GM18511 (cell line): ENCODE measurements around the gene CPED1.
"Not testable (repeated sequence)": the region's sequence is repeated elsewhere in the genome, so short reads cannot be mapped to it uniquely, and the experiment has no call there.

Experiments
- ATAC-seq: cut with Tn5 transposase; IDR thresholded peaks from one replicate; pipeline ENCODE4 v1.9.1; 2021; ENCODE audit warnings: mild to moderate bottlenecking, moderate library complexity; ENCODE audit not compliant: unreplicated experiment

Gene CPED1

GRCh38 chr7:121302214-121302745 is 313.8 kb downstream of the CPED1 start:
- ATAC-seq, result peak; percentile 96

- no peak for ATAC-seq
Measured at GRCh38 chr7:121303422-121304101, 315.1 kb downstream of the CPED1 start.

DNA sequence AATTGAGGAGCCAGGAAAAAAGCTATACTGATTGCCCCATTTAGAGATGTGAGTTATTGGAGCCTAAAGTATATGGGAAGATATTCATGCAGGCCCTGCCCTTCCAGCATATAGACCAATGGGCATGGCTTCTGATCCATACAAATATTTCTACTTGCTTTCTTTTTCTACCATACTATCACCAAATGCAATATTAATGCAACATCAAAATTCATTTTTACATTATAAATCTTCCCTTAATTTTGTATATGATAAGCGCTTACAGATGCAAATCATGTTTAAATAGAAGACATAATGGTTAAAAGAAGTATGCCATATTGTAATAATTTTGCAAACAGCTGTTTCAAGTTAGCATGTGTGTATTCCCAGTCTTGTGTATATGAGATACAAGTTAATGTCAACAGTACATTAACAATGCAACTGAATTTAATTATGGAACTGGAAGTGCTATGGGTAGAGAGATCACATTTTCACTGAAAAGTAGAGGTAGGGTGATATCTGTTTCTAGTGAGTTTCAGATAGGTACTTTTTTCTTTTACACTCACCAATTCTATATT is 315.7 kb downstream of the CPED1 start:
- ATAC-seq, result no peak

DNA sequence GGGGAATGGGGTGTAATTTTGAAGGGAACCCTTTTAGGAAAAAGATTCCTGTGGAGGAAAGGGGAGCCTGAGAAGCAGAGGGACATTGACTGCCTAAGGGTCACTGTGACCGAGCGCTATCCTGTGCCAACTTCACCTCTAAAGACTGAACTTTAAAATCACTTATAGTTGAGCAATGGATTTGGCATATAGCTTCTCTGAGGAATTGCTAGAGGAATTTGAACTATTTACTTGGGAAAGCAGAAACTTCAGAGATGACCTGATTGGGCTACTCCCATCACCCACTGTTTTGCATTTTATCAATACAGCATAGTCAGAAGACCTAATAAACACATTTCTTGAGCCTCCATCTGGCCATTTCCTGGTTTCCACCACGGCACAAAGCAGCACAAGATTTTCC is 316.6 kb downstream of the CPED1 start:
- ATAC-seq, result no peak

- ATAC-seq, result no peak
Measured at GRCh38 chr7:121306565-121306964, 318.1 kb downstream of the CPED1 start.

DNA sequence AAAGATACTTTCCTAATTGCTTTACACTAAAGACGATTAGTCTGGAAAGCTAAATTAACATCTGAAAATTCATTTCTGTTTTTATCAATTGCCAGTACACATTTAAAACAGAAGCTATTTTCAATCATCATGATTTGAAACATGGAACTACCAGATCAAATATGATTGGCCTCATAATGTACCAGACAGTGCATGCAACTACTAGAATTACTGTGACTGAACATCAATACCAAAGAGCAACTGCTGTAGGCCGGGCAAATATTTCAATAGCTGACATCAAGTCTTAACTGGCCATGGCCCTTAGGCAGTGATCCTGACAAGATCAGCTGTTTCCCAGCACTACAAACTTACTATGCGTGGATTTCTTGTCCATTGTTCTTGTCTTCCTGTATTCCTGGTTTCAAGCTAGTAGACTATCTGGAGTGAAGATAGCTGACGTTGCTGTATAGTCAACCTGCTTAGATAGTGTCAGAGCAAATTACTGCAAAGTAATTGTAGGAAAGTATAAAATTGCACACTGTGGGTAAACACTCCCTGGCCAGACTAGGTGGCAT is 318.6 kb downstream of the CPED1 start:
- ATAC-seq, result no peak

DNA sequence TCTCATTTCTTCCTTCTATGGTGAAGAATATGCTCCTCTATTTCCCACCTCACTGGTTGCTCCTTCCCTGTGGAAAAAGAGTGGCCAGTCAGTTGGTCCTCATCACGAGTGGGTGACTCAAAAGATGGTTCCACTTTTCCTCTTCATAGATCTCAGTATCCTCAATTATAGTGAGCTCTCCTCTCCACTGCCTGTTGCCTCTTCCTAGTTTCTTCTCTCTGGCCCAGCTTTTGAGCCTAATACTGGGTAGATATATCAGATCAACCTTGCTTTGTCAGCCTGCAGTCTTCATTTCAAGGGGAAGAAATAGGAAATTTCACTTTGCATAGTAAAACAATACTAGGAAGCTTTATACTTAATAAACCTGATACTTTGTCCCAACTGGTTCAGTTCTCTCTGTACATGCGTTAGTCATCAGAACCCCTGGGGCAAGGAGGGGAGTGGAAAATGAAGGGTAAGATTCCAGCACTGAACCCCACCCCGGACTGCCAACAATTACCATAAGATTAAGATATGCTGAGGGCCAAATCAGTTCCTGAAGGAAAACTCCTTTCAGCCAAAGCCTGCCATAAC is 324.8 kb downstream of the CPED1 start:
- peak; percentile 9 for ATAC-seq

DNA sequence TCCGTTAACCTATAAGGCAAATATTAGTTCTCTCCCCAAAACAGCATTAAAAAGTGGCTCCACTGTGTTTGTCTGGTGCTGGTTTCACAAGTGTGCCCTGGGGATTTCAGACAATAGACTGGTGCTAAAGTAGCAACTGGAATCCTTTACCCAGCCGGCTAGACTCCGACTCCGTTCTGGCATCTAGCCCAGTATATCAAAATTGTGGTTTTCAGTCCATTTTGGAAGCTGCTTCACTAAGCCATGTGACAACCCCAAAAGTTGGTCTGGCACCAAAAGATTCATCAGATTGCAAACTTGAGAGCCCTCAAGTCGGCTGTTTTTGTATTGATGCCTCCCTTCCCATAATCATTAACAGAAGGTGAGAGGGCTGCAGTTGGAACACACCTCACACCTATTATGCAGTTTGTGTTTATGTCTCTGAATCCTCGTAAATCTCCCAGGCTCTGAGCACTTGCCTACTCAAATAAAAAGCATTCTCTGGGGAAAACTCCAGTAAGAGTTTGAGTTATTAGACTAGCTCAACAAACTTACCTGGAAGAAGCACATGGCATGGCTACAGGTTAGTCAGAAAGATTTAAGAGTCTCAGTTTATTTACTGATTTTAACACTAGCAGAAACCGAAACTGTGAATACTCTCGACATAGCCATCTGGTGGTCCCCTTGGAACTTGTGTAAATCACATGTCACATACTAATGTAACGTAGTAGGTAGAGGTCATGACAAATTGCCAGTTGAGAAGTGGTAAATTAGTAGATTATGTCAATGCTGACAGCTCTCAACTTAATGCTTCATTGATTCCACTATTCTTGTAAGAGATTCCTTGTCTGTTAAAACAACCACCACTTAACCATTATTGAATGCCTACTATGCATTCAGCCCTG is 325.5 kb downstream of the CPED1 start:
- ATAC-seq, result peak; percentile 88

DNA sequence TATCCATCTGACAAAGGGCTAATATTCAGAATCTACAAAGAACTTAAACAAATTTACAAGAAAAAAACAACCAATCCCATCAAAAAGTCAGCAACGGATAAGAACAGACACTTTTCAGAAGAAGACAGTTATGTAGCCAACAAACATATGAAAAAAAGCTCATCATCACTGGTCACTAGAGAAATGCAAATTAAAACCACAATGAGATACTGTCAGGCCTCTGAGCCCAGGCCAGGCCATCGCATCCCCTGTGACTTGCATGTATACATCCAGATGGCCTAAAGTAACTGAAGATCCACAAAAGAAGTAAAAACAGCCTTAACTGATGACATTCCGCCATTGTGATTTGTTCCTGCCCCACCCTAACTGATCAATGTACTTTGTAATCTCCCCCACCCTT is 326.7 kb downstream of the CPED1 start:
- not testable (repeated sequence) for ATAC-seq

- ATAC-seq, result no peak
Measured at GRCh38 chr7:121322460-121322859, 333.9 kb downstream of the CPED1 start.

DNA sequence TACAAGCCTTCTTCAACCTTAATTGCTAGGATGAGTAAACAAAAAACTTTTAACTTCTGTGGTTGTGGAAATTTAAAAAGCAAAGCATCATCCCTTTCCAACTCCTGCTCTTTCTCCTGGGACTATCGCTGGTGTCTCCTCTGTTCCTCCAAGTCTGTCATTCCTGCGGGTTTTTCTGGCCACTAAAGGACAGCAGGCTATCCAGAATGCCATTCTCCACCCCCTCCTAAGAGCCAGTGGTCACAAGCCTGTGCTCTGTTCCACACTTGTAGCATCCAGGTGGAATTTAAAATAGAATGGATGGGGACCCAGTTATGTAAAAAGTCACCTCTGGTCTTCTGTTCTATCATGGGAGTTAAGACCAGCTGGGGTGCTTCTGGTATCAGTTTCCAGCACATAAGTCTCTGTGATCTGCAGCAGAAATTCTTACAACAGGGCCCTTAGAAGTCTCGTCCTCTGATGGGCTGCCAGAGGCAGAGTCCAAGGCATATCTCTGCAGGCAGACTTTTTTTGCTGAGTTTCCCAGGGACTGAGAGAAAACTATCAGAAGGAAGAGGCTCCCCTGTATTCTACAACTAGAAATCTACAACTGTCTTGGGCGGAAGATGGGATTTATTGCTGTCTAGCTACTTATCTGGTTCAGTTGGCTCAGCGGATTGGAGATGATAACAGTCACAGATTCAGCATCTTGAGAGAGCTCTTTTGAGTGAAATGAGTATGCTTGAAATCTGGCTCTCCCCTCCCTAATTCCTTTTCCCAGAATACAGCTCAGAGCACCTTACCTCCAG is 335.2 kb downstream of the CPED1 start:
- ATAC-seq, result no peak

DNA sequence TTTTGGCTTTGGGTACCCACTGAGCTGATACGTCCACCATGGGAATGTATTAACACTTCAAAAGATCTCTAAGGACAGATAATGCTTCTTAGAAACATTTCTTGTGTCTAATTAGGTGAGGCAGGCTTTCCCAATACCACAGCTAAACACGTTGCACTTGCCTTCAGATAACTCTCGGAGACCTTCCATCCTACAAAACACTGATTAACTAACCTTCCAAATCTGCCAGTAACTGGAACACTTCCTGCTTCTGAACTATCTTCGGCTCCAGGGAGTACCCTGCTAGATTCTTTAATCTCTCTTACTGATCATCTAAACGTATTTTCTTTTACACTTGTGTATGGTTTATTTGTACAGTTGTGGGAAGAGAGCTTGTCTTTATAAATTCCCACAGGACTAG is 339.2 kb downstream of the CPED1 start:
- ATAC-seq, result no peak

DNA sequence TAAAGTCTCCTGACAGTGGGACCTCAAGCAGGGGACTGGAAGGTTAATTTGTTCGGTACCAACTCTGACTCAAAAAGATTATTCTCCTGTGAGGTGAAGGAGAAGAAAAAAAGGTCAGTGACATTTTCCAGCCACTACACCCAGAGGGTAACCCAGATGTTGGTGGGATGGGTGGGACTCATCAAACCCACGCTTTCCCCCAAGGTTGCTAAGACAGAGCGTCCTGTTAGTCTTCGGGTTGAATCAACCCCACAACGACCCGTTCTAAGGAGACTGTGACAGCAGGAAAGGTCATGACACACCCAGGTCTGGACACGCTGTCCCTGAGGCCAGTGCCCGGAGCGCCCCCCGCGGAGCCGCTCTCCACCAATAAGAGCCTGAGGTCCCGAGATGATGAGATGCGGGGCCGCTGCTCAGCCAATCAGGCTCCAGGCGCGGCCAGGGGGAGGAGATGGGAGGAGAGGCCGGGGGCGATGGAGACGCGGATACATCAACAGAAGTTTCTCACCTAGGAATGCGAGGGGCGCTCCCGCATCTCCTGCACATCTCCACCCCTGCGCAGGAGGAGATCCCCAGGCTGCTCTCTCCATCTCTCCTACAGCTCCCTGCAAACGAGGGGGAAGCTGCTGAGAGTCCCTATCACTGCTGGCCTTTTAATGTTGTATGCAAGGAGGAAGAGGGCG is 340.1 kb downstream of the CPED1 start, which contains the start of gene WNT16:
Gene WNT16, plus strand, starts transcription at position 493 of the 683 bp plus-strand sequence. CDS start 293 bp downstream, outside the sequence.
- ATAC-seq, result peak; percentile 2

- ATAC-seq, result peak; percentile 79
Measured at GRCh38 chr7:121329191-121330052, 340.9 kb downstream of the CPED1 start.

DNA sequence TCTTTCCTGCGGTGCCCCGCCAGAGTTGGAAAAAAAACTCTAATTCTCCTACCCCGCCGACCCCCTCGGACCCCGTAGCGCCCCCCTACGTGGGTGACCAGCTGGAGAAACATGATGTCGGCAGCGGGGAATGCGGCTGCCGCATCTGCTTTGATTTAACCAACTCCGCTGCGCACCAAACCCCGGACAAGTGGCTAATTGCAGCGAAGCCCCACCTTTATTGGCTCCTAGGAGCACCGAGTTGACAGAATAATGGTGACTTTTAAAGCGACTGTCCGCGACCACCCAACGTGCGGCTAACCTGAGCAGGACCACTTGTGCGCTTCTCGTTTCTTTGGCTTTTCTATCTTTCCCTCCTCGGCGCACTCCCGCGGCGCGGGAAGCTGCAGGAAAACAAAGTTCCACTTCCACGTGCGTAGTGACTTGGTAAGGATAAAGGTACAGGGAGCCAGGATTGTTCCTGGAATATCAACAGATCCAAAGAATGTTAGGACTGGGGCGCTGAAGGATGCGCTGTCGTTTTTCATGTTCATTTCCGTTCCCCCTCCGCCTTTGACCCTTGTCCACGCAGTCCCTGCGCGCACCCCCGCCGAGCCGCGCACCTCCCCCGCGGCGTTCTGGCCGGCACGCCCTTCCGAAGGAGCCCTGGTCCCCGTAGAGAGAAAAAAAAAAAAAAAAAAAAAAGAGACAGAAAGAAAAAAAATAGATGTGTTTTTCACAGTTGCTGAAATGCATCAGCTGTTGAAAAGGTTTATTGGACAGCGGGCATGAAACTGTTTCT is 341.7 kb downstream of the CPED1 start:
- ATAC-seq, result peak; percentile 53

GRCh38 chr7:121331048-121331447 is 342.5 kb downstream of the CPED1 start:
- ATAC-seq, result no peak

- no peak for ATAC-seq
Measured at GRCh38 chr7:121331574-121331973, 343.1 kb downstream of the CPED1 start.

- no peak for ATAC-seq
Measured at GRCh38 chr7:121334376-121334775, 345.9 kb downstream of the CPED1 start.
